Measurements from ENCODE around the gene CTTNBP2.

Gene CTTNBP2

GRCh38 chr7:117894037-117894436, 20.8 kb upstream of the CTTNBP2 start:
- Histone ChIP-seq H3K27ac (no peak overlapping the region), H3K4me1 (ENCODE audit: control insufficient read depth in 1 of 2, insufficient read depth in 1 of 2, low read depth in 1 of 2, low read length in 1 of 2) (no peaks in the 10 kb centered on the region), H3K36me3 (no peaks in the 10 kb centered on the region), H3K4me3 (ENCODE audit: low read depth in 1 of 2, low read length in 1 of 2) (no peak overlapping the region), H3K9me3 (no peaks in the 10 kb centered on the region), H3K27me3 (no peaks in the 10 kb centered on the region)
- TF ChIP-seq, protein P1, sequence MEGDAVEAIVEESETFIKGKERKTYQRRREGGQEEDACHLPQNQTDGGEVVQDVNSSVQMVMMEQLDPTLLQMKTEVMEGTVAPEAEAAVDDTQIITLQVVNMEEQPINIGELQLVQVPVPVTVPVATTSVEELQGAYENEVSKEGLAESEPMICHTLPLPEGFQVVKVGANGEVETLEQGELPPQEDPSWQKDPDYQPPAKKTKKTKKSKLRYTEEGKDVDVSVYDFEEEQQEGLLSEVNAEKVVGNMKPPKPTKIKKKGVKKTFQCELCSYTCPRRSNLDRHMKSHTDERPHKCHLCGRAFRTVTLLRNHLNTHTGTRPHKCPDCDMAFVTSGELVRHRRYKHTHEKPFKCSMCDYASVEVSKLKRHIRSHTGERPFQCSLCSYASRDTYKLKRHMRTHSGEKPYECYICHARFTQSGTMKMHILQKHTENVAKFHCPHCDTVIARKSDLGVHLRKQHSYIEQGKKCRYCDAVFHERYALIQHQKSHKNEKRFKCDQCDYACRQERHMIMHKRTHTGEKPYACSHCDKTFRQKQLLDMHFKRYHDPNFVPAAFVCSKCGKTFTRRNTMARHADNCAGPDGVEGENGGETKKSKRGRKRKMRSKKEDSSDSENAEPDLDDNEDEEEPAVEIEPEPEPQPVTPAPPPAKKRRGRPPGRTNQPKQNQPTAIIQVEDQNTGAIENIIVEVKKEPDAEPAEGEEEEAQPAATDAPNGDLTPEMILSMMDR (IDR thresholded peaks at IDR 0.05): no peak

DNA sequence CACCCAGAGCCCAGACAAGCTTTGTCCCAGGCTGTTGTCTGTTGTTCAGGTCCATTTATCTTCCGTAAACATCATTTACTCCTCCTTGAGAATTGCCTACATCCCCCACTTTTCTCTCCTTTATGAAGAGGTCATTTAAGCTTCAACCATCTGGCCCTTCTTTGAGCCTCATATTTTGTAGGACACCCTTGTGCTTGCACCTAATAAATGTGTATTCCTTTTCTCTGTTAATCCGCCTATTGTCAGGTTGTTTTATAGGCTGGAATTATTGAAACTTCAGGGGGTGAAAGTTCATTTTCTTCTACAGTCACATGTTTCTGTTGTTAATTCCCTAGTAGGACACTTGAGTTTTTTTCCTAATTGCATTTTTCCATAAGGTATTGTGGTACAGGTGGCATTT, 19.6 kb upstream of the CTTNBP2 start:
- H3K36me3 ChIP-seq: no peaks in the 10 kb centered on the region
- TF ChIP-seq, protein P1 (IDR thresholded peaks at IDR 0.05): no peak

DNA sequence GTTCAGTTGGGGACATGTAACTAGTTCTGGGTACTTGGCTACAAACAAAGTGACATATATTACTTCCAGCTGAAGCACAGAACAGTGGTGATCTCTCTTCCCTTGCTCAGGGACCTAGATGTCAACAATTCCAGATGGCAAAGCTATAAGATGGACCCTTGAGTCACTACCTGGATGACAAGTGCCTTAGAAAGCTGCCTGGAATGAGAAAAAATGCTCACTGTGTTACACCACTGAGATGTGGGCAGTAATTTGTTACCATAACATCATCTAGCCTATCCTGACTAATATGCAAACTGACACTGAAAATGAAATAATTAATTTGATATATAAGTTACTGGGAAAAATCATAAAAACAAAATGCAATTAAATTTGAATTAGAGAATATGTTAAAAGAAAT, 16.4 kb upstream of the CTTNBP2 start:
- TF ChIP-seq, protein P1 (IDR thresholded peaks at IDR 0.05): no peak
- H3K36me3 ChIP-seq: no peaks in the 10 kb centered on the region
- no peaks in the 10 kb centered on the region for H3K4me1 ChIP-seq (ENCODE audit: control insufficient read depth in 1 of 2, insufficient read depth in 1 of 2, low read depth in 1 of 2, low read length in 1 of 2)
- H3K27ac ChIP-seq: no peak overlapping the region
- no peaks in the 10 kb centered on the region for H3K9me3 ChIP-seq
- H3K4me3 ChIP-seq (ENCODE audit: low read depth in 1 of 2, low read length in 1 of 2): no peak overlapping the region
- no peaks in the 10 kb centered on the region for H3K27me3 ChIP-seq

More for the DNA sequence above, 19.6 kb upstream of the CTTNBP2 start:
- Histone ChIP-seq H3K4me3 (ENCODE audit: low read depth in 1 of 2, low read length in 1 of 2) (no peak overlapping the region), H3K27me3 (no peaks in the 10 kb centered on the region), H3K4me1 (ENCODE audit: control insufficient read depth in 1 of 2, insufficient read depth in 1 of 2, low read depth in 1 of 2, low read length in 1 of 2) (no peaks in the 10 kb centered on the region), H3K27ac (no peak overlapping the region), H3K9me3 (no peaks in the 10 kb centered on the region)

- no peak overlapping the region for H3K27ac ChIP-seq
- TF ChIP-seq, protein P1 (IDR thresholded peaks at IDR 0.05): no peak
- H3K9me3 ChIP-seq: no peaks in the 10 kb centered on the region
- no peak overlapping the region for H3K4me3 ChIP-seq (ENCODE audit: low read depth in 1 of 2, low read length in 1 of 2)
- no peaks in the 10 kb centered on the region for H3K4me1 ChIP-seq (ENCODE audit: control insufficient read depth in 1 of 2, insufficient read depth in 1 of 2, low read depth in 1 of 2, low read length in 1 of 2)
- no peaks in the 10 kb centered on the region for H3K36me3 ChIP-seq
- H3K27me3 ChIP-seq: no peaks in the 10 kb centered on the region
These were observed 15.4 kb upstream of the CTTNBP2 start for GRCh38 chr7:117888627-117889026.

GRCh38 chr7:117882594-117882993, 9.4 kb upstream of the CTTNBP2 start:
- Histone ChIP-seq H3K27me3 (peaks cover 9% of the 10 kb centered on the region), H3K9me3 (no peaks in the 10 kb centered on the region), H3K27ac (no peak overlapping the region), H3K4me1 (ENCODE audit: control insufficient read depth in 1 of 2, insufficient read depth in 1 of 2, low read depth in 1 of 2, low read length in 1 of 2) (no peaks in the 10 kb centered on the region), H3K4me3 (ENCODE audit: low read depth in 1 of 2, low read length in 1 of 2) (no peak overlapping the region), H3K36me3 (no peaks in the 10 kb centered on the region)
- TF ChIP-seq, protein P1 (IDR thresholded peaks at IDR 0.05): no peak

DNA sequence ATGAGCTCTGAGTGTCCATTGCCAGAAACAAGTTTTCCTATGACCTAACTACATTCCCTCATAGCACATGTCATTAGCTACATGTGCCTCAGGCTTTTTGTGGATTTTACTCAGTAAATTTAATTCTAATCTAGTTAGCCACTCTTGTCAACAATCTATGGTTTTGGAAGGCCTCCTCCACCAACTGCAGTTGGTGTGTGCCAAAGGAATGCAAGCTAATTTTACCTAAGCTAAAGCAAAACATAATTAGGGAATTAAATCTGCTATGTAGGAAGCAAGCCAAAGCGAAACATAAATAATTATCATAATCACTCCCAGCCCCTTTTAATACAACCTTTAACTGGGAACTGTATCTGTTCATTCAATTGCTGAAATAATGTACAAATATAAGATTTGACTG, 3.5 kb upstream of the CTTNBP2 start:
- Histone ChIP-seq H3K27ac (no peak overlapping the region), H3K9me3 (no peaks in the 10 kb centered on the region), H3K4me3 (ENCODE audit: low read depth in 1 of 2, low read length in 1 of 2) (no peak overlapping the region), H3K27me3 (peaks cover 66% of the 10 kb centered on the region), H3K36me3 (no peaks in the 10 kb centered on the region), H3K4me1 (ENCODE audit: control insufficient read depth in 1 of 2, insufficient read depth in 1 of 2, low read depth in 1 of 2, low read length in 1 of 2) (no peaks in the 10 kb centered on the region)
- TF ChIP-seq, protein P1 (IDR thresholded peaks at IDR 0.05): no peak
